HG03575 (cell line): Measurements from ENCODE around the gene PTH.

ENCODE experiments used
- ATAC-seq: cut with Tn5 transposase; IDR thresholded peaks from one replicate; pipeline ENCODE4 v1.9.1; 2021; ENCODE audit not compliant: unreplicated experiment, insufficient number of reproducible peaks, low FRiP score; ENCODE audit errors: extremely low read depth

The PTH gene

GRCh38 chr11:13461291-13461690, 34.5 kb downstream of the PTH start:
- no peak for ATAC-seq

- ATAC-seq, result no peak
These were observed 44.9 kb downstream of the PTH start for GRCh38 chr11:13450832-13451397.

DNA sequence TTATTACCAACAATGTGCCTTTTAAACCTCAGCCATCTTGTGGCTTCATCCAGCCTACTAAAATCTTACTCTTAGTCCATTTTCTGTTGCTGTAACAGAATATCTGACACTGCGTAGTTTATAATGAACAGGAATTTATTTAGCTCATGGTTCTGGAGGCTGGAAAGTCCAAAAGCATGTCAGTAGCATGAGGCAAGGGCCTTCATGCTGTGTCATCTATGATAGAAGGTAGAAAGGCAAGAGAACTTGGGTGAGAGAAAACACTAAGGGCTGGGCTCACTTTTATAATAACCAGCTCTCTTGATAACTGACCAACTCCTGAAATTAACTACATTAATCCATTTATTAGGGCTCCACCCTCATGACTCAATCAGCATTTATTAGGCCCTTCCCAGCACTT, 46.3 kb downstream of the PTH start:
- no peak for ATAC-seq

- ATAC-seq, result no peak
These were observed 46.9 kb downstream of the PTH start for GRCh38 chr11:13448876-13449275.

GRCh38 chr11:13446444-13446843, 49.4 kb downstream of the PTH start:
- no peak for ATAC-seq

GRCh38 chr11:13445588-13445987, 50.2 kb downstream of the PTH start:
- ATAC-seq, result no peak
